Transverse colon (tissue), 4 donors: Measurements from ENCODE around the gene PTH1R. TPM values are rescaled to one million over a fixed set of nuclear protein-coding genes. Genes with fewer than 3 reads are reported as not detected.

Experiments used
- DNase-seq: peaks from one replicate; pipeline ENCODE4 v3.0.0-alpha.2; 2019
- H3K27ac ChIP-seq, 4 donors: fragments of 200-600 bp; sonication (generic); 2 replicates each; pipeline ENCODE4 v1.5.1; 2016 to 2018; ENCODE audit warnings: inconsistent platforms in 4 of 4
- H3K27me3 ChIP-seq: fragments of 200-600 bp; sonication (generic); 2 replicates; pipeline ENCODE4 v1.5.1; 2017; ENCODE audit warnings: inconsistent platforms
- H3K36me3 ChIP-seq, 4 donors: fragments of 200-600 bp; sonication (generic); 2 replicates each; pipeline ENCODE4 v1.5.1; 2017 to 2019; ENCODE audit warnings: inconsistent platforms in 4 of 4
- H3K4me1 ChIP-seq, 4 donors: fragments of 200-600 bp; sonication (generic); 2 replicates each; pipeline ENCODE4 v1.5.1; 2017 to 2020; ENCODE audit warnings: inconsistent platforms in 4 of 4
- H3K4me3 ChIP-seq, 4 donors: fragments of 200-600 bp; sonication (generic); 1 replicate in 1 of 4; 2 replicates in 3 of 4; pipeline versions ENCODE4 v1.5.1 to v1.6.1; 2017 to 2019; ENCODE audit warnings: inconsistent platforms in 4 of 4
- H3K9me3 ChIP-seq, 2 donors: fragments of 200-600 bp; sonication (generic); 2 replicates each; pipeline ENCODE4 v1.5.1; 2017 to 2019; ENCODE audit warnings: inconsistent platforms in 2 of 2
- EP300 ChIP-seq: sonication (generic); formaldehyde crosslinking; IDR thresholded peaks from one replicate; pipeline ENCODE4 v1.6.1; 2017; ENCODE audit warnings: antibody characterized with exemption, low read depth
- POLR2A ChIP-seq: fragments of 450-650 bp; IDR thresholded peaks from one replicate; pipeline ENCODE4 v1.6.1; 2016; ENCODE audit warnings: antibody characterized with exemption, mild to moderate bottlenecking, moderate library complexity
- POLR2AphosphoS5 ChIP-seq, 3 donors: sonication (generic); formaldehyde crosslinking; IDR thresholded peaks; one replicate each; pipeline ENCODE4 v1.6.1; 2016; ENCODE audit warnings: antibody characterized with exemption in 3 of 3
- WGBS, 2 donors: methylation state at CpG; one replicate each; pipeline ENCODE4 v1.1.5; 2018; ENCODE audit warnings: low coverage in 1 of 2; 5-methylcytosine and 5-hydroxymethylcytosine counted together
- in situ Hi-C, 4 donors: fragments of 200-750 bp; cut with MboI; loops; one replicate each; pipeline versions ENCODE4 v1.15.0 to v1.15.1; 2017; ENCODE audit warnings: low sequenced_read_pairs in 3 of 4, low pct_ligation_motif_present in 1 of 4, low pct_unique_long_range_greater_than_20kb in 1 of 4
- intact Hi-C: fragments of 100-400 bp; cut with DNase I; formaldehyde crosslinking; loops from one replicate; pipeline ENCODE4 v1.15.1; 2023; ENCODE audit warnings: low total_unique reads
- total RNA-seq, 4 donors: library from RNA; depleted of rRNA; stranded (reverse); fragments of >200 nt; gene quantifications; one replicate each; pipeline ENCODE4 v1.1.0, GENCODE V29; 2016
- TF ChIP-seq, protein P1 (sequence below), 5 experiments: fragments of 200-600 bp in 3 of 5; fragments of 450-650 bp in 2 of 5; sonication (generic) in 3 of 5; IDR thresholded peaks; 1 replicate in 2 of 5; 2 replicates in 3 of 5; pipeline ENCODE4 v1.5.1; 2016 to 2017; ENCODE audit warnings: antibody characterized with exemption in 5 of 5, inconsistent platforms in 3 of 5, mild to moderate bottlenecking in 2 of 5, moderate library complexity in 1 of 5

The PTH1R gene
- total RNA-seq, 4 donors from 2014 or later: 0.60 to 2.5 (median 1.4) TPM; not detected in 1

DNA sequence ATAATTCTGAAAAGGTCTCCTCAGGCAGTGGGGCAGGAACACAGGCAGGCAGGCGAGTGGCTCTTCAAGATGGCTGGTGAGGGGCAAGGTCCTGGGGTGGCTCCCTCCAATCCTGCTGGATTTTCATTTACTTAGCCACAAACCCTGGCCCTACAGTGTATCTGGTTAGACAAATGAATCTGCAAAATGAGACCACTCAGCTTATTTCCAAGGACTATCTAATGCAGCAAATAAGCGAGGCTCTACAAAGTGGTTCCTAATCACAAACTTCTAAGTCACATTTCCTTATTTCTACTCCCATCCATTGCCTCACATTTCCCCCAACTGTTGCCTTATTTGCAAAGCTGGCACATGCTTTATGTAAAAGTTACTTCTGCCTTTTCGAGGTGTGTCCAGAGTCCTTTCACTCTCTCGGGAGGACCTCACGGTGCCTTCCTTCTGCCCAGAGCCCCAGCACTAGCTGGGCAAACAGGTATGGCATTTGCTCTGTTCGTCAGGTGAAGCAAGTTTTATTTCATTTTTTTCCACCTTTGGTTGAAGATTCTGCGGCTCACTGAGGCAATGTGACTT, 58.6 kb downstream of the PTH1R start:
- intact Hi-C loops: loop anchor here (5.0 kb wide), 1 partner anchor 41 kb away; the partner anchor contains the start of genes CCDC12 and NBEAL2
- H3K27me3 ChIP-seq: no peaks in the 10 kb centered on the region
- DNase-seq: no peak

DNA sequence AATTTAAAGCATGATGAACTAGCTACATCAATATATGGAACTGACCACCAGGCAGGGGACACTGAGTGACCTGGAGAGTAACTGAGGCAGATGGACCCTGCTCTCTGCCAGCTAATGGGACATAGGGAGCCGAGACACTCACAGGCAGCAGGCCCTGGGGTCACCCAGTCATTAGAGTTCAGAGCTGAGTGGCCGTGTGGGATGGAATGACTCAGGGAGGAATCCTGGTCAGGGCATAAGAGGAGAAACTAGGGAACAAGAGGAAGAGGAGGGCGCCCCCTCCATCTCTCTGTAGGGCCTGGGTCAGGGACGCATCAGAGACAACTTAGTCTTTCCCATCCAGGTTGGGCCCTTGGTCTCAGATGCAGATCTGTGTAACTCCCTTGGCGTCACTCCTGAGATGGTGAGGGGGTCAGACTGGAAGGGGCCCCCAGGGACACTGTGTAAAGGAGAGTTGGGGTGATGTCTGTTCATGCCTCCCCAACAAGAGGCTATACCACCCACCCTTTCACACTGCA, 59.3 kb downstream of the PTH1R start:
- no peak overlapping the region for H3K4me3 ChIP-seq
- peak overlapping the region in 3 of 4 donors; percentile 67 to 83 (median 74) for H3K27ac ChIP-seq
- H3K27me3 ChIP-seq: no peaks in the 10 kb centered on the region
- peak; percentile 4 for DNase-seq
- WGBS, 2 donors: 93% methylated on average over 5 of the region's 5 CpGs; no CpG with 5 or more reads in 1 of the 2 donors
- peaks cover 0 to 13% (median 6%) of the 10 kb centered on the region in 4 donors for H3K36me3 ChIP-seq
- no peak for TF ChIP-seq POLR2AphosphoS5 (IDR thresholded peaks at IDR 0.05)
- no peak for TF ChIP-seq POLR2A
- no peak for TF ChIP-seq EP300
- TF ChIP-seq, protein P1, sequence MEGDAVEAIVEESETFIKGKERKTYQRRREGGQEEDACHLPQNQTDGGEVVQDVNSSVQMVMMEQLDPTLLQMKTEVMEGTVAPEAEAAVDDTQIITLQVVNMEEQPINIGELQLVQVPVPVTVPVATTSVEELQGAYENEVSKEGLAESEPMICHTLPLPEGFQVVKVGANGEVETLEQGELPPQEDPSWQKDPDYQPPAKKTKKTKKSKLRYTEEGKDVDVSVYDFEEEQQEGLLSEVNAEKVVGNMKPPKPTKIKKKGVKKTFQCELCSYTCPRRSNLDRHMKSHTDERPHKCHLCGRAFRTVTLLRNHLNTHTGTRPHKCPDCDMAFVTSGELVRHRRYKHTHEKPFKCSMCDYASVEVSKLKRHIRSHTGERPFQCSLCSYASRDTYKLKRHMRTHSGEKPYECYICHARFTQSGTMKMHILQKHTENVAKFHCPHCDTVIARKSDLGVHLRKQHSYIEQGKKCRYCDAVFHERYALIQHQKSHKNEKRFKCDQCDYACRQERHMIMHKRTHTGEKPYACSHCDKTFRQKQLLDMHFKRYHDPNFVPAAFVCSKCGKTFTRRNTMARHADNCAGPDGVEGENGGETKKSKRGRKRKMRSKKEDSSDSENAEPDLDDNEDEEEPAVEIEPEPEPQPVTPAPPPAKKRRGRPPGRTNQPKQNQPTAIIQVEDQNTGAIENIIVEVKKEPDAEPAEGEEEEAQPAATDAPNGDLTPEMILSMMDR (IDR thresholded peaks at IDR 0.05): no peak
- intact Hi-C loops (loop anchor here (5.0 kb wide), 1 partner anchor 41 kb away; the partner anchor contains the start of genes CCDC12 and NBEAL2), in situ Hi-C loops (loop anchor here in 1 of 4 donors (10.0 kb wide), 1 partner anchor 48 kb away; no protein-coding TSS in a partner anchor)
- H3K4me1 ChIP-seq: peaks cover 43 to 72% (median 60%) of the 10 kb centered on the region in 4 donors
- H3K9me3 ChIP-seq: no peaks in the 10 kb centered on the region

More for the DNA sequence above, 58.6 kb downstream of the PTH1R start:
- H3K4me3 ChIP-seq: no peak overlapping the region
- H3K9me3 ChIP-seq: no peaks in the 10 kb centered on the region
- in situ Hi-C loops: loop anchor here in 1 of 4 donors (10.0 kb wide), 1 partner anchor 49 kb away; no protein-coding TSS in a partner anchor
- H3K4me1 ChIP-seq: peaks cover 51 to 75% (median 64%) of the 10 kb centered on the region in 4 donors
- 74 to 79% methylated on average over 6 to 7 of the region's 7 CpGs for WGBS, 2 donors
- TF ChIP-seq, protein P1 (IDR thresholded peaks at IDR 0.05): no peak
- TF ChIP-seq POLR2A (no peak), POLR2AphosphoS5 (IDR thresholded peaks at IDR 0.05) (no peak), EP300 (no peak)
- H3K36me3 ChIP-seq: peaks cover 0 to 13% (median 6%) of the 10 kb centered on the region in 4 donors
- H3K27ac ChIP-seq: peak overlapping the region; percentile 67 to 87 (median 78)

DNA sequence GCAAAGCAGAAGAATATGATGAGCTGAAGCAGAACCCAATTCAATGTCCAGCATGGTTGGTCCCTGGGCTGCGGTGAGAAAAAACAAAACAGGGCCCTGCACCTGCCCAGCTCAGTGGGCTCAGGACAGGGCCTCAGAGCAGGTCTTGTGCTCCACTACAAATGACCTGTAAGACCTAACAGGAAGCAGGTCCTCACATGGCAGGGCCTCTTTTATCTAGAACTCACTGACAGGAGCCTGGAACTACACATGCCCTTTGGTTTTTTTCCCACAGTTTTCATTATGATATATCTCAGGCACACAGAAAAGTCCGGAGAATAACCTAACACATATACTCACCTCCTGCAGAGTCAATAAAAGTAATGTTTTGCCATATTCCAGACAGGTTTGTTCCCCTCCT, 60.6 kb downstream of the PTH1R start:
- Histone ChIP-seq H3K4me1 (peaks cover 40 to 72% (median 59%) of the 10 kb centered on the region in 4 donors), H3K27ac (peak overlapping the region in 1 of 4 donors; percentile 31), H3K9me3 (no peaks in the 10 kb centered on the region), H3K4me3 (no peak overlapping the region), H3K27me3 (no peaks in the 10 kb centered on the region), H3K36me3 (peaks cover 0 to 13% (median 6%) of the 10 kb centered on the region in 4 donors)
- in situ Hi-C loops: loop anchor here in 1 of 4 donors (10.0 kb wide), 1 partner anchor 47 kb away; no protein-coding TSS in a partner anchor
- intact Hi-C loops: loop anchor here (5.0 kb wide), 1 partner anchor 39 kb away; the partner anchor contains the start of genes CCDC12 and NBEAL2
- DNase-seq: no peak
- TF ChIP-seq, protein P1 (IDR thresholded peaks at IDR 0.05): no peak
- 86 to 92% methylated on average over 2 of the region's 2 CpGs for WGBS, 2 donors
